HepG2 (cell line): ENCODE results near the gene FAM118A. TPM values are rescaled to one million over a fixed set of nuclear protein-coding genes. Genes with fewer than 3 reads are reported as not detected.

Experiments used
- ATAC-seq: fragments of 200-7000 bp; cut with Tn5 transposase; 3 replicates; pipeline ENCODE4 v1.9.1; 2020; ENCODE audit warnings: mild to moderate bottlenecking, moderate library complexity
- BruUV-seq: library from RNA; stranded (reverse); fragments of 400-500 nt; replicated peaks from 2 replicates; lab custom pipeline; 2021; lab: Mats Ljungman, UMichigan
- CTCF ChIA-PET: fragments of 300-600 bp; formaldehyde crosslinking; extraction: SDS; loops from one replicate; lab custom pipeline; 2021; ENCODE audit warnings: low total read pairs, inconsistent platforms, low intra/inter-chr PET ratio; lab: Yijun Ruan, JAX
- POLR2A ChIA-PET: fragments of 350-600 bp; sonication (Branson Sonifier 250); formaldehyde crosslinking; loops from one replicate; lab custom pipeline; 2020; ENCODE audit warnings: antibody characterized with exemption, inconsistent platforms; lab: Yijun Ruan, JAX
- DNase-seq: peaks from one replicate; pipeline ENCODE4 v3.0.0-alpha.2; 2015; ENCODE audit warnings: low spot score
- FAIRE-seq: peaks from 3 replicates; lab custom pipeline; 2011; peaks lifted over from hg19 to GRCh38; lab: Jason Lieb, UNC
- H2AFZ ChIP-seq: one replicate; pipeline ENCODE4 v1.6.1; 2011; ENCODE audit warnings: low read length, inconsistent platforms
- H3K27ac ChIP-seq: fragments of 300-600 bp; 3 replicates; pipeline ENCODE4 v1.8.0; 2011; ENCODE audit warnings: mixed run types, mild to moderate bottlenecking, mixed read lengths, low read length, inconsistent platforms; ENCODE audit not compliant: insufficient read depth; ENCODE audit errors: extremely low read length
- H3K27me3 ChIP-seq, 2 experiments: fragments of 200-600 bp in 1 of 2; 2 replicates in 1 of 2; 3 replicates in 1 of 2; pipeline versions ENCODE4 v1.6.0 to v1.8.0; 2011; ENCODE audit warnings: low read length in 2 of 2, mild to moderate bottlenecking in 2 of 2, moderate library complexity in 2 of 2, inconsistent platforms in 1 of 2; ENCODE audit not compliant: insufficient read depth in 2 of 2, control insufficient read depth in 1 of 2
- H3K36me3 ChIP-seq, 2 experiments: fragments of 200-600 bp in 1 of 2; replicated peaks in 1 of 2; 2 replicates in 1 of 2; 3 replicates in 1 of 2; pipeline versions ENCODE4 v1.5.1 to v1.8.0; 2011; ENCODE audit warnings: low read length in 2 of 2, inconsistent platforms in 1 of 2; ENCODE audit not compliant: insufficient read depth in 2 of 2, control insufficient read depth in 1 of 2
- H3K4me1 ChIP-seq: 2 replicates; pipeline ENCODE4 v1.5.1; 2012; ENCODE audit warnings: low read length, inconsistent platforms; ENCODE audit not compliant: insufficient read depth
- H3K4me2 ChIP-seq: 2 replicates; pipeline ENCODE4 v1.6.0; 2011; ENCODE audit warnings: low read depth, low read length, inconsistent platforms
- H3K4me3 ChIP-seq, 3 experiments: fragments of 200-600 bp in 1 of 3; sonication (generic), shearing (Covaris generic) in 1 of 3; replicated peaks in 1 of 3; 2 replicates each; pipeline ENCODE4 v1.5.1; 2011 to 2016; ENCODE audit warnings: low read length in 3 of 3, inconsistent platforms in 2 of 3, low read depth in 2 of 3, mild to moderate bottlenecking in 2 of 3, control low read depth in 1 of 3, mixed read lengths in 1 of 3; ENCODE audit not compliant: insufficient read depth in 1 of 3
- H3K79me2 ChIP-seq: one replicate; pipeline ENCODE4 v1.6.1; 2011; ENCODE audit warnings: low read length, inconsistent platforms; ENCODE audit not compliant: insufficient read depth
- H3K9ac ChIP-seq: 2 replicates; pipeline ENCODE4 v1.6.0; 2011; ENCODE audit warnings: mild to moderate bottlenecking, low read depth, low read length, inconsistent platforms; ENCODE audit not compliant: insufficient read depth
- H3K9me3 ChIP-seq: 2 replicates; pipeline ENCODE4 v1.5.1; 2012; ENCODE audit warnings: mild to moderate bottlenecking, low read length
- H4K20me1 ChIP-seq: 2 replicates; pipeline ENCODE4 v1.6.0; 2011; ENCODE audit warnings: inconsistent platforms, mild to moderate bottlenecking, low read length, moderate library complexity; ENCODE audit not compliant: insufficient read depth
- CENPT ChIP-seq: sonication (generic); formaldehyde crosslinking; IDR thresholded peaks from 2 replicates; pipeline ENCODE4 v1.8.0; 2022; ENCODE audit warnings: low read depth, mild to moderate bottlenecking, moderate library complexity, missing genetic modification reagents
- CENPX ChIP-seq: sonication (generic); formaldehyde crosslinking; IDR thresholded peaks from 2 replicates; pipeline ENCODE4 v1.9.0; 2021; ENCODE audit warnings: mild to moderate bottlenecking, missing genetic modification reagents, moderate library complexity
- FOXP1 ChIP-seq, 2 experiments: fragments of 450-650 bp in 1 of 2; IDR thresholded peaks; 2 replicates each; pipeline ENCODE4 v1.6.1; 2017 to 2018; ENCODE audit warnings: antibody characterized with exemption in 1 of 2
- GATAD2A ChIP-seq: IDR thresholded peaks from 2 replicates; pipeline ENCODE4 v1.6.1; 2016
- HDAC6 ChIP-seq: fragments of 200-600 bp; sonication (generic); IDR thresholded peaks from 2 replicates; pipeline ENCODE4 v1.7.0; 2017; ENCODE audit warnings: mild to moderate bottlenecking, antibody characterized with exemption, low read length, low read depth
- HNRNPLL ChIP-seq: fragments of 200-400 bp; formaldehyde crosslinking; IDR thresholded peaks from 2 replicates; pipeline ENCODE4 v1.6.1; 2017; ENCODE audit warnings: mild to moderate bottlenecking, low read depth, low read length; ENCODE audit not compliant: poor library complexity, severe bottlenecking
- KLF15 ChIP-seq: sonication (generic); formaldehyde crosslinking; IDR thresholded peaks from 2 replicates; pipeline ENCODE4 v1.8.1; 2023; ENCODE audit warnings: borderline replicate concordance, mild to moderate bottlenecking, inconsistent platforms, missing genetic modification reagents, mixed read lengths
- MEIS1 ChIP-seq: sonication (generic); formaldehyde crosslinking; IDR thresholded peaks from 2 replicates; pipeline ENCODE4 v1.9.0; 2021; ENCODE audit warnings: mild to moderate bottlenecking, missing genetic modification reagents, moderate library complexity, borderline replicate concordance
- MNT ChIP-seq: fragments of 450-650 bp; IDR thresholded peaks from 2 replicates; pipeline ENCODE4 v1.6.1; 2016
- MTERF4 ChIP-seq: sonication (generic); formaldehyde crosslinking; IDR thresholded peaks from 2 replicates; pipeline ENCODE4 v1.8.0; 2023; ENCODE audit warnings: mild to moderate bottlenecking, missing genetic modification reagents
- NFRKB ChIP-seq: fragments of 450-650 bp; IDR thresholded peaks from 2 replicates; pipeline ENCODE4 v1.6.1; 2017
- NONO ChIP-seq, 2 experiments: fragments of 450-650 bp in 1 of 2; sonication (generic) in 1 of 2; formaldehyde crosslinking in 1 of 2; IDR thresholded peaks in 1 of 2; conservative IDR thresholded peaks in 1 of 2; 2 replicates each; pipeline versions ENCODE4 v1.6.1 to v1.8.0; 2017 to 2022; ENCODE audit warnings: mild to moderate bottlenecking in 1 of 2, missing genetic modification reagents in 1 of 2, moderate library complexity in 1 of 2
- ZBTB8A ChIP-seq: sonication (generic); formaldehyde crosslinking; IDR thresholded peaks from 2 replicates; pipeline ENCODE4 v1.4.0; 2020; ENCODE audit warnings: mild to moderate bottlenecking, low read depth, missing genetic modification reagents, borderline replicate concordance
- ZNF615 ChIP-seq: sonication (generic); formaldehyde crosslinking; IDR thresholded peaks from 2 replicates; pipeline ENCODE4 v1.5.0; 2020; ENCODE audit warnings: mild to moderate bottlenecking, missing genetic modification reagents, borderline replicate concordance
- WGBS: methylation state at CpG from one replicate; pipeline ENCODE4 v1.1.6; 2017; ENCODE audit warnings: low lambda C conversion rate; 5-methylcytosine and 5-hydroxymethylcytosine counted together
- in situ Hi-C: cut with HindIII; loops from 2 replicates; pipeline ENCODE4 v1.10.0; 2017; ENCODE audit warnings: low pct_unique_long_range_greater_than_20kb; ENCODE audit not compliant: extremely low pct_ligation_motif_present
- intact Hi-C: fragments of 100-400 bp; cut with micrococcal nuclease; formaldehyde crosslinking; loops from one replicate; pipeline ENCODE4 v1.10.0; 2022; ENCODE audit not compliant: unreplicated experiment
- polyA plus RNA-seq, 8 experiments: library from polyadenylated mRNA; depleted of rRNA in 3 of 8; stranded (reverse) in 7 of 8; unstranded in 1 of 8; fragments of >200 nt; fragmentation: Illumina TruSeq in 4 of 8; extraction: Trizol in 4 of 8; gene quantifications; 2 replicates each; pipeline versions ENCODE4 v1.2.1 to v1.2.3, GENCODE V29; 2011 to 2016; ENCODE audit warnings: low read depth in 4 of 8, missing spikeins in 1 of 8, mixed read lengths in 1 of 8; ENCODE audit not compliant: insufficient read depth in 1 of 8
- total RNA-seq, 5 experiments: library from RNA; depleted of rRNA; stranded (reverse); fragments of >200 nt; fragmentation: Illumina TruSeq; extraction: Trizol; gene quantifications; 2 replicates each; pipeline ENCODE4 v1.2.3, GENCODE V29; 2016; ENCODE audit warnings: low read depth in 1 of 5
- TF ChIP-seq, protein P1 (sequence below): sonication (generic); formaldehyde crosslinking; conservative IDR thresholded peaks from 2 replicates; pipeline ENCODE4 v1.4.0; 2020; ENCODE audit warnings: missing genetic modification reagents

Gene FAM118A
- total and polyA plus RNA-seq, 2 of the 13 experiments (the other 11 are each of a cell fraction or from before 2014, with no cell fraction given) = 36.7 to 48.2 TPM

- Histone ChIP-seq H2AFZ (peak overlapping the region; percentile 50), H3K9ac (no peak overlapping the region), H3K4me1 (peaks cover 46% of the 10 kb centered on the region), H3K27me3 (peaks cover 7 to 18% of the 10 kb centered on the region in 2 experiments; a peak in 4 of 5 replicates), H3K79me2 (no peaks in the 10 kb centered on the region), H4K20me1 (no peaks in the 10 kb centered on the region), H3K27ac (no peak overlapping the region), H3K4me2 (peak overlapping the region; percentile 33), H3K9me3 (no peaks in the 10 kb centered on the region), H3K4me3 (peak overlapping the region in 1 of 3 experiments; percentile 26; a peak in 2 of 6 replicates), H3K36me3 (no peaks in the 10 kb centered on the region)
- no peak for DNase-seq
- no peak for FAIRE-seq
- ChIA-PET POLR2A (interaction anchor here (1.1 to 2.0 kb wide), 3 partner anchors 10 to 17 kb away, joined by 3 to 9 read pairs (median 7); no protein-coding TSS in a partner anchor), CTCF (no interaction called here)
- peak; percentile 34 for ATAC-seq
- in situ Hi-C loops (loop anchor here (5.0 kb wide), 1 partner anchor 160 kb away; no protein-coding TSS in a partner anchor), intact Hi-C loops (loop anchor here (2.0 to 10.0 kb wide), 5 partner anchors 16 to 292 kb away; no protein-coding TSS in a partner anchor)
- no TSS peak for BruUV-seq
- 30% methylated on average over 9 of the region's 13 CpGs for WGBS
- no peak for TF ChIP-seq MNT
- no peak for TF ChIP-seq FOXP1 (IDR thresholded peaks at IDR 0.05)
- TF ChIP-seq FOXP1 (CRISPR knock-in tag; IDR thresholded peaks at IDR 0.05) = no peak
- no peak for TF ChIP-seq ZBTB8A (CRISPR knock-in tag)
- no peak for TF ChIP-seq CENPT (CRISPR knock-in tag)
- TF ChIP-seq CENPX (CRISPR knock-in tag) = no peak
- TF ChIP-seq HNRNPLL = no peak
- no peak for TF ChIP-seq GATAD2A (CRISPR knock-in tag)
- no peak for TF ChIP-seq MTERF4 (CRISPR knock-in tag)
- no peak for TF ChIP-seq KLF15 (CRISPR knock-in tag)
- no peak for TF ChIP-seq NFRKB
- no peak for TF ChIP-seq HDAC6
- TF ChIP-seq NONO (IDR thresholded peaks at IDR 0.05) = no peak
- no peak for TF ChIP-seq NONO (CRISPR knock-in tag; conservative IDR thresholded peaks at IDR 0.05)
- TF ChIP-seq ZNF615 (CRISPR knock-in tag) = no peak
- TF ChIP-seq, protein P1, sequence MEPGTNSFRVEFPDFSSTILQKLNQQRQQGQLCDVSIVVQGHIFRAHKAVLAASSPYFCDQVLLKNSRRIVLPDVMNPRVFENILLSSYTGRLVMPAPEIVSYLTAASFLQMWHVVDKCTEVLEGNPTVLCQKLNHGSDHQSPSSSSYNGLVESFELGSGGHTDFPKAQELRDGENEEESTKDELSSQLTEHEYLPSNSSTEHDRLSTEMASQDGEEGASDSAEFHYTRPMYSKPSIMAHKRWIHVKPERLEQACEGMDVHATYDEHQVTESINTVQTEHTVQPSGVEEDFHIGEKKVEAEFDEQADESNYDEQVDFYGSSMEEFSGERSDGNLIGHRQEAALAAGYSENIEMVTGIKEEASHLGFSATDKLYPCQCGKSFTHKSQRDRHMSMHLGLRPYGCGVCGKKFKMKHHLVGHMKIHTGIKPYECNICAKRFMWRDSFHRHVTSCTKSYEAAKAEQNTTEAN = no peak
- TF ChIP-seq MEIS1 = no peak
Observed at GRCh38 chr22:45262195-45262930, 47.4 kb upstream of the FAM118A start.
